Hepatocyte (in vitro differentiated cells): ENCODE data around the gene CASP8AP2. TPM values are rescaled to one million over a fixed set of nuclear protein-coding genes. Genes with fewer than 3 reads are reported as not detected.
"Not testable (repeated sequence)": the region's sequence is repeated elsewhere in the genome, so short reads cannot be mapped to it uniquely, and the experiment has no call there.

Source experiments
- DNase-seq: peaks from one replicate; pipeline ENCODE4 v3.0.0-alpha.2; 2016; ENCODE audit warnings: low spot score
- H2AFZ ChIP-seq: fragments of 200-600 bp; sonication (generic); 2 replicates; pipeline ENCODE4 v1.6.0; 2016; ENCODE audit warnings: antibody characterized with exemption, mild to moderate bottlenecking
- H3K27ac ChIP-seq: fragments of 200-600 bp; sonication (generic); 2 replicates; pipeline ENCODE4 v1.5.1; 2016; ENCODE audit warnings: mild to moderate bottlenecking
- H3K27me3 ChIP-seq: fragments of 200-600 bp; sonication (generic); 2 replicates; pipeline ENCODE4 v1.6.1; 2016
- H3K36me3 ChIP-seq: fragments of 200-600 bp; sonication (generic); replicated peaks from 2 replicates; pipeline ENCODE4 v1.5.1; 2016; ENCODE audit warnings: low read depth; ENCODE audit not compliant: insufficient read depth
- H3K4me1 ChIP-seq: fragments of 200-600 bp; sonication (generic); 2 replicates; pipeline ENCODE4 v1.5.1; 2016; ENCODE audit warnings: mild to moderate bottlenecking, moderate library complexity; ENCODE audit not compliant: insufficient read depth
- H3K4me2 ChIP-seq: fragments of 200-600 bp; sonication (generic); 2 replicates; pipeline ENCODE4 v1.6.0; 2016
- H3K4me3 ChIP-seq: fragments of 200-600 bp; sonication (generic); 2 replicates; pipeline ENCODE4 v1.5.1; 2016; ENCODE audit warnings: mild to moderate bottlenecking
- H3K79me2 ChIP-seq: fragments of 200-600 bp; sonication (generic); 2 replicates; pipeline ENCODE4 v1.6.0; 2017; ENCODE audit warnings: mild to moderate bottlenecking
- H3K9me2 ChIP-seq: fragments of 200-600 bp; sonication (generic); replicated peaks from 2 replicates; pipeline ENCODE4 v1.6.0; 2017; ENCODE audit warnings: mild to moderate bottlenecking; ENCODE audit not compliant: insufficient read depth
- H3K9me3 ChIP-seq: fragments of 200-600 bp; sonication (generic); 2 replicates; pipeline ENCODE4 v1.5.1; 2016; ENCODE audit warnings: low read depth, mild to moderate bottlenecking
- H4K20me1 ChIP-seq: fragments of 200-600 bp; sonication (generic); 2 replicates; pipeline ENCODE4 v1.6.0; 2016; ENCODE audit warnings: mild to moderate bottlenecking; ENCODE audit not compliant: insufficient read depth, poor library complexity, severe bottlenecking
- CTCF ChIP-seq: fragments of 200-600 bp; sonication (generic); IDR thresholded peaks from 2 replicates; pipeline ENCODE4 v1.5.1; 2016; ENCODE audit warnings: antibody characterized with exemption, mild to moderate bottlenecking; ENCODE audit not compliant: poor library complexity
- EZH2 ChIP-seq: fragments of 200-600 bp; sonication (generic); IDR thresholded peaks from 2 replicates; pipeline ENCODE4 v1.6.1; 2016; ENCODE audit warnings: antibody characterized with exemption, mild to moderate bottlenecking, borderline replicate concordance
- EZH2phosphoT487 ChIP-seq: fragments of 200-600 bp; sonication (generic); IDR thresholded peaks from one replicate; pipeline ENCODE4 v1.6.1; 2018; ENCODE audit warnings: antibody characterized with exemption, mild to moderate bottlenecking, low read depth, moderate library complexity; ENCODE audit not compliant: unreplicated experiment, severe bottlenecking
- WGBS: methylation state at CpG from one replicate; pipeline ENCODE4 v1.1.6; 2016; ENCODE audit warnings: low lambda C conversion rate; ENCODE audit errors: missing lambda C conversion rate; 5-methylcytosine and 5-hydroxymethylcytosine counted together
- polyA plus RNA-seq: library from polyadenylated mRNA; unstranded; fragments of >200 nt; fragmentation: Nextera tagmentation; extraction: Ambion mirVana; gene quantifications from 2 replicates; pipeline ENCODE4 v1.2.1, GENCODE V29; 2016
- total RNA-seq: library from RNA; depleted of rRNA; stranded (reverse); fragments of >200 nt; gene quantifications from 2 replicates; pipeline ENCODE4 v1.2.3, GENCODE V29; 2014

The CASP8AP2 gene
- total and polyA plus RNA-seq, 2 experiments from 2014 or later, result 8.6 to 12.0 TPM

GRCh38 chr6:89805814-89806371 lies 23.8 kb upstream of the CASP8AP2 start:
- Histone ChIP-seq H2AFZ (no peak overlapping the region), H3K4me1 (no peaks in the 10 kb centered on the region), H3K79me2 (peaks cover 42% of the 10 kb centered on the region), H4K20me1 (no peaks in the 10 kb centered on the region), H3K9me2 (no peaks in the 10 kb centered on the region), H3K9me3 (no peaks in the 10 kb centered on the region), H3K27me3 (no peaks in the 10 kb centered on the region), H3K27ac (no peak overlapping the region), H3K4me2 (no peak overlapping the region), H3K4me3 (no peak overlapping the region), H3K36me3 (no peaks in the 10 kb centered on the region)
- DNase-seq, result no peak
- 79% methylated on average over 6 of the region's 6 CpGs for WGBS
- no peak for TF ChIP-seq EZH2phosphoT487
- TF ChIP-seq EZH2, result no peak
- no peak for TF ChIP-seq CTCF

- no peaks in the 10 kb centered on the region for H3K4me1 ChIP-seq
- H3K4me2 ChIP-seq, result no peak overlapping the region
- no peak for DNase-seq
- no peak overlapping the region for H2AFZ ChIP-seq
- H4K20me1 ChIP-seq, result no peaks in the 10 kb centered on the region
- no peaks in the 10 kb centered on the region for H3K27me3 ChIP-seq
- H3K36me3 ChIP-seq, result no peaks in the 10 kb centered on the region
- 94% methylated on average over 3 of the region's 3 CpGs for WGBS
- no peaks in the 10 kb centered on the region for H3K9me2 ChIP-seq
- no peaks in the 10 kb centered on the region for H3K9me3 ChIP-seq
- no peak overlapping the region for H3K27ac ChIP-seq
- no peak for TF ChIP-seq EZH2
- no peak for TF ChIP-seq EZH2phosphoT487
- no peak for TF ChIP-seq CTCF
- no peak overlapping the region for H3K4me3 ChIP-seq
- H3K79me2 ChIP-seq, result peaks cover 48% of the 10 kb centered on the region
These were observed 22.1 kb upstream of the CASP8AP2 start for GRCh38 chr6:89807581-89807980.

- peaks cover 79% of the 10 kb centered on the region for H3K79me2 ChIP-seq
- H3K4me1 ChIP-seq, H3K36me3 ChIP-seq, DNase-seq, H3K27me3 ChIP-seq, H3K4me3 ChIP-seq, H3K9me3 ChIP-seq, H3K27ac ChIP-seq, H3K4me2 ChIP-seq, H2AFZ ChIP-seq, H4K20me1 ChIP-seq, H3K9me2 ChIP-seq: not testable (repeated sequence)
- 97% methylated on average over 3 of the region's 3 CpGs for WGBS
These were observed 16.3 kb upstream of the CASP8AP2 start for GRCh38 chr6:89813422-89813821.

GRCh38 chr6:89817481-89817880 lies 12.2 kb upstream of the CASP8AP2 start:
- Histone ChIP-seq H3K9me3 (no peaks in the 10 kb centered on the region), H3K27me3 (no peaks in the 10 kb centered on the region), H3K27ac (no peak overlapping the region), H3K9me2 (no peaks in the 10 kb centered on the region), H3K4me1 (peaks cover 7% of the 10 kb centered on the region), H3K4me2 (peak overlapping the region; percentile 88), H3K4me3 (no peak overlapping the region), H2AFZ (no peak overlapping the region), H3K36me3 (no peaks in the 10 kb centered on the region), H3K79me2 (peaks cover 57% of the 10 kb centered on the region), H4K20me1 (no peaks in the 10 kb centered on the region)
- no peak for DNase-seq
- TF ChIP-seq CTCF (no peak), EZH2 (no peak), EZH2phosphoT487 (no peak)
- WGBS, result 40% methylated on average over 3 of the region's 3 CpGs
